Measurements from ENCODE around the gene MAPKAPK3.

DNA sequence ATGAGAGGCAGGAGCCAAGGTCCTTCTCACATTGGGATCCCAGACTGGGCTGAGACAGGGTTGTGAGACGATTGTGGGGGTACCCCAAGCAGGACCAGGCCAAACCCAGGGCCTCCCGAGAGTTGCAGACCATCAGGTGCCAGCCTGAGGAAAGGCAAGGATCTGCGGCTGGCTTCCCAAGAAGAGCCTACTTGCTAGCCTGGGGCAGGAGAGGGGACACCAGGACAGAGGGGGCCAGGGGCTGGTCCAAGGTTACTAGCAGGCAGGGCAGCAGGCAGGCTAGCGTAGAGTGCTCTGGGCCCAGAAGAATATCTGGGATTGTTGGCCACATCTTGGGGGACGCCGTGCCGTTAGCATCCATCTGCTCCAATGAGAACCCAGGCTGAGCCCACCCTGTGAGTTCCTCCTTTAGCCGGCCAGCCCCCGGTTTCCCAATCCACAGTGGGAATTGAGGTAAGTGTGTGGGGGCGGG lies 5.9 kb upstream of the MAPKAPK3 start:
- TF ChIP-seq, protein P1, sequence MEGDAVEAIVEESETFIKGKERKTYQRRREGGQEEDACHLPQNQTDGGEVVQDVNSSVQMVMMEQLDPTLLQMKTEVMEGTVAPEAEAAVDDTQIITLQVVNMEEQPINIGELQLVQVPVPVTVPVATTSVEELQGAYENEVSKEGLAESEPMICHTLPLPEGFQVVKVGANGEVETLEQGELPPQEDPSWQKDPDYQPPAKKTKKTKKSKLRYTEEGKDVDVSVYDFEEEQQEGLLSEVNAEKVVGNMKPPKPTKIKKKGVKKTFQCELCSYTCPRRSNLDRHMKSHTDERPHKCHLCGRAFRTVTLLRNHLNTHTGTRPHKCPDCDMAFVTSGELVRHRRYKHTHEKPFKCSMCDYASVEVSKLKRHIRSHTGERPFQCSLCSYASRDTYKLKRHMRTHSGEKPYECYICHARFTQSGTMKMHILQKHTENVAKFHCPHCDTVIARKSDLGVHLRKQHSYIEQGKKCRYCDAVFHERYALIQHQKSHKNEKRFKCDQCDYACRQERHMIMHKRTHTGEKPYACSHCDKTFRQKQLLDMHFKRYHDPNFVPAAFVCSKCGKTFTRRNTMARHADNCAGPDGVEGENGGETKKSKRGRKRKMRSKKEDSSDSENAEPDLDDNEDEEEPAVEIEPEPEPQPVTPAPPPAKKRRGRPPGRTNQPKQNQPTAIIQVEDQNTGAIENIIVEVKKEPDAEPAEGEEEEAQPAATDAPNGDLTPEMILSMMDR (IDR thresholded peaks at IDR 0.05; ENCODE audit: control extremely low read depth in 1 of 3, insufficient read depth in 1 of 3, low read depth in 1 of 3, low read length in 3 of 3) = no peak
- no peak for TF ChIP-seq EGR1 (IDR thresholded peaks at IDR 0.05; ENCODE audit: borderline replicate concordance, low read depth, low read length)
- no peak for TF ChIP-seq PHF8 (conservative IDR thresholded peaks at IDR 0.05; ENCODE audit: low read depth, low read length)
- TF ChIP-seq POLR2A (IDR thresholded peaks at IDR 0.05; ENCODE audit: control extremely low read depth in 1 of 2, low read depth in 2 of 2, low read length in 2 of 2) = no peak
- no peak for TF ChIP-seq TCF12 (IDR thresholded peaks at IDR 0.05; ENCODE audit: low read depth, low read length)
- no peak for TF ChIP-seq EZH2 (IDR thresholded peaks at IDR 0.05; ENCODE audit: low read depth, low read length, severe bottlenecking)
- no peak for TF ChIP-seq JUN (IDR thresholded peaks at IDR 0.05; ENCODE audit: low read depth, low read length)
- TF ChIP-seq POLR2AphosphoS5 (IDR thresholded peaks at IDR 0.05; ENCODE audit: low read depth, low read length) = no peak
- TF ChIP-seq TAF1 (IDR thresholded peaks at IDR 0.05; ENCODE audit: low read depth, low read length) = no peak
- TF ChIP-seq CHD1 (IDR thresholded peaks at IDR 0.05; ENCODE audit: low read depth, low read length) = no peak
- TF ChIP-seq HDAC2 (IDR thresholded peaks at IDR 0.05; ENCODE audit: borderline replicate concordance in 1 of 2, low read depth in 2 of 2, low read length in 2 of 2) = no peak
- no peak for TF ChIP-seq ZNF274 (IDR thresholded peaks at IDR 0.05; ENCODE audit: borderline replicate concordance, extremely low read depth, low read length)
- TF ChIP-seq RFX5 (IDR thresholded peaks at IDR 0.05; ENCODE audit: borderline replicate concordance, low read depth, low read length) = no peak
- TF ChIP-seq CHD2 (IDR thresholded peaks at IDR 0.05; ENCODE audit: low read length) = no peak
